Measurements from ENCODE around the gene KLF2.

- TF ChIP-seq CTCF (IDR thresholded peaks at IDR 0.05) (no peak), POLR2A (IDR thresholded peaks at IDR 0.05) (no peak)
Observed at GRCh38 chr19:16334411-16334810, 9.8 kb downstream of the KLF2 start.
